ENCODE results near the gene PTGFRN.

The PTGFRN gene

DNA sequence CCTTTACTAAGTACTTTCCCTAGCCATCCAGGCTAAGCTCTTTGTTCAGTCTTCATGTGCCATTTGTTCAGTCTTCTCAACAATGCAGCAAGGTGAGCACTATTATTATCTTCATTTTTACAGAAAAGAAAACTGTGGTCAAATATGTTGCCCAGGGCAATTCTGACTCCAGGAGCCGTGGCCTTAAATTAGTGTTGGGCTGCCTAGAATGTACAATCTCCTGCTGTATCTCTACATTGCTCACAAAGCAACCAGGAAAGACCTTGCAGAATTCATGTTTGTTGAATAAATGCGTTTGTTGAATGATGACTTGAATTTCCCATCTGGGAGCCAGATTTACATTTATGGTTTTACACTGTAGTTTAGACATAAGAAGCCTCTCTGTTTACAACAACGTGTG lies 106.0 kb downstream of the PTGFRN start:
- H3K27ac ChIP-seq = no peak overlapping the region
- TF ChIP-seq ZFX (IDR thresholded peaks at IDR 0.05; ENCODE audit: borderline replicate concordance) = no peak
- TF ChIP-seq, protein P1, sequence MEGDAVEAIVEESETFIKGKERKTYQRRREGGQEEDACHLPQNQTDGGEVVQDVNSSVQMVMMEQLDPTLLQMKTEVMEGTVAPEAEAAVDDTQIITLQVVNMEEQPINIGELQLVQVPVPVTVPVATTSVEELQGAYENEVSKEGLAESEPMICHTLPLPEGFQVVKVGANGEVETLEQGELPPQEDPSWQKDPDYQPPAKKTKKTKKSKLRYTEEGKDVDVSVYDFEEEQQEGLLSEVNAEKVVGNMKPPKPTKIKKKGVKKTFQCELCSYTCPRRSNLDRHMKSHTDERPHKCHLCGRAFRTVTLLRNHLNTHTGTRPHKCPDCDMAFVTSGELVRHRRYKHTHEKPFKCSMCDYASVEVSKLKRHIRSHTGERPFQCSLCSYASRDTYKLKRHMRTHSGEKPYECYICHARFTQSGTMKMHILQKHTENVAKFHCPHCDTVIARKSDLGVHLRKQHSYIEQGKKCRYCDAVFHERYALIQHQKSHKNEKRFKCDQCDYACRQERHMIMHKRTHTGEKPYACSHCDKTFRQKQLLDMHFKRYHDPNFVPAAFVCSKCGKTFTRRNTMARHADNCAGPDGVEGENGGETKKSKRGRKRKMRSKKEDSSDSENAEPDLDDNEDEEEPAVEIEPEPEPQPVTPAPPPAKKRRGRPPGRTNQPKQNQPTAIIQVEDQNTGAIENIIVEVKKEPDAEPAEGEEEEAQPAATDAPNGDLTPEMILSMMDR (IDR thresholded peaks at IDR 0.05) = no peak

- H3K27ac ChIP-seq = no peak overlapping the region
- TF ChIP-seq ZFX (IDR thresholded peaks at IDR 0.05; ENCODE audit: borderline replicate concordance) = no peak
- TF ChIP-seq, protein P1 (IDR thresholded peaks at IDR 0.05) = no peak
Measured at GRCh38 chr1:117017062-117017461, 107.3 kb downstream of the PTGFRN start.

GRCh38 chr1:117017648-117018047 lies 107.9 kb downstream of the PTGFRN start:
- no peak overlapping the region for H3K27ac ChIP-seq
- TF ChIP-seq ZFX (IDR thresholded peaks at IDR 0.05; ENCODE audit: borderline replicate concordance) = no peak
- TF ChIP-seq, protein P1 (IDR thresholded peaks at IDR 0.05) = no peak

DNA sequence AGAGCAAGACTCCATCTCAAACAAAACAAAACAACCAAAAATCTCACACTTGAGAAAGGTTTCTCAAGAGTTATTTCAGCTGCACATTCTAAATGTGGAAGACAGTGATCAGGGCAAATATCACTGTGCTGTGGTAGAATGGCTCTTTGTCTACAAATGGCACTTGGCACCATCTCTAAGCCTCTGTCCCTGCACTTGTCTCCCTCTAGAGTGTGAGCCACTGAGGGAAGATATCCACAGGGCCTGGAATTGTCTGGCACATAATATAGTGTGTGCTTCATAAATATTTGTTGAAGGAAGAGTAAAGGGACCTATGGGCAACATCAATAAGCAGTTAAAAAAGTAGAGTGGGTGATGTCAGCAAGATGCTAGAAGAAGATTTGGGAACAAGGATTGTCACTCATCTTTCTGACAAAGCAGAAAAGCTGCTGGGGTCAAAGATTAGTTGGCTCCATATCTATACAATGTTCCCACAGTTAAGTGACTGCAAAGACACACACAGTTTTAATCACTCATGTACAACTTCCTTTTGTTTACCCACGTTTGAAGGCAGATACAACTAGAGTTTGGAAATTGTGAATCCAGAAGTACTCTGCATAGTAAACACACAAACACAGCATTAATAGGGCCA lies 110.9 kb downstream of the PTGFRN start:
- no peak overlapping the region for H3K27ac ChIP-seq
- no peak for TF ChIP-seq ZFX (IDR thresholded peaks at IDR 0.05; ENCODE audit: borderline replicate concordance)
- TF ChIP-seq, protein P1 (IDR thresholded peaks at IDR 0.05) = no peak

DNA sequence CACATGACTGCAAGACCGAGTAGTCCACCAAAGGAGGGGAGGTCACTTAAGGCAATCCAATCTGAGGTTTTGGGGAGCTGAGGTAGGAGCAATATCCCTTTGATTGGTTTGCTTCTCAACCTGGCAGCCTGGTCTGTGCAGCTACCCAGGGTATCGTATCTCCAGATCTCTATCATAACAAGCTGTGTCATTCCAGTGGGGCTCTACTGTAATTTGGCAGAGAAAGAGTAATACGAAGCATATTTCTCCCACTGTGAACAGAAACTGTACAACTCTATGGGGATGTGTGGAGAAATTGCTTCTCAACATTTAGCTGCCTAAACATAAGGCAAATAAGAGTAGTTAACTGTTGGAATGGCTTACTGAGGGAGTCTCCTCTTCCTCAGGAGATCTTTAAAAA lies 112.4 kb downstream of the PTGFRN start:
- no peak overlapping the region for H3K27ac ChIP-seq
- TF ChIP-seq, protein P1 (IDR thresholded peaks at IDR 0.05) = no peak
- no peak for TF ChIP-seq ZFX (IDR thresholded peaks at IDR 0.05; ENCODE audit: borderline replicate concordance)

GRCh38 chr1:117025568-117025967 lies 115.9 kb downstream of the PTGFRN start:
- H3K27ac ChIP-seq = no peak overlapping the region
- TF ChIP-seq ZFX (IDR thresholded peaks at IDR 0.05; ENCODE audit: borderline replicate concordance) = no peak
- TF ChIP-seq, protein P1 (IDR thresholded peaks at IDR 0.05) = no peak

DNA sequence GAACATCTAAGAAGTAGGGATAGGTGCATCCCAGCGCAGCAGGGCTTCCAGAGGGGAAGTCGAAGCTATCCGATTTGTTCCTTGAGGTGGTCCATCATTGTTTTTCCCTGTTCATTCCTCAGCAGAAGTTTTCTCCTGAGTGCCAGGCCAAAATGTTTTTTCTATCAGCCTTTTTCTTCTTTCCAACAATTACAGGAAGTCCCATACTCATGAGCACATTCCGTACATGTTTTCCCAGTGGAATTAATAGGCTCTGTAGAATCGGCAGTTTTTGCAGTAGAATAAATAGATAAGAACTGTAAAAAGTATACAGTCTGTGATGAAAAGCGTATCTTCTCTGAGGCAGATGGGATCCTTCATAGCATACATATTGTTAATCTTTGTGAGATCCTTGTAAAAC lies 116.6 kb downstream of the PTGFRN start:
- no peak overlapping the region for H3K27ac ChIP-seq
- TF ChIP-seq ZFX (IDR thresholded peaks at IDR 0.05; ENCODE audit: borderline replicate concordance) = no peak
- TF ChIP-seq, protein P1 (IDR thresholded peaks at IDR 0.05) = no peak

Data from 22Rv1 (cell line).